Fibroblast of lung (primary cell): ENCODE results near the gene CNOT1.

Source experiments
- CTCF ChIP-seq, 2 donors: IDR thresholded peaks in 1 of 2; conservative IDR thresholded peaks in 1 of 2; 1 replicate in 1 of 2; 2 replicates in 1 of 2; pipeline ENCODE4 v1.5.1; 2011 to 2012; ENCODE audit warnings: low read length in 2 of 2, control low read depth in 1 of 2, inconsistent platforms in 1 of 2, low read depth in 1 of 2, mild to moderate bottlenecking in 1 of 2
- EZH2 ChIP-seq: IDR thresholded peaks from 2 replicates; pipeline ENCODE4 v1.5.1; 2012; ENCODE audit warnings: low read length, control low read depth, mild to moderate bottlenecking; ENCODE audit errors: missing control alignments

- TF ChIP-seq CTCF (conservative IDR thresholded peaks at IDR 0.05 in 1 of 2, IDR thresholded peaks at IDR 0.05 in 1 of 2; ENCODE audit: low read depth in 1 of 2, low read length in 2 of 2) (no peak), EZH2 (no peak)
These were observed 147.7 kb downstream of the CNOT1 start for GRCh38 chr16:58481931-58482330.
